HCT116 (cell line): ENCODE measurements around the gene ADGRA1. TPM values are rescaled to one million over a fixed set of nuclear protein-coding genes. Genes with fewer than 3 reads are reported as not detected.

Experiments
- ATAC-seq: fragments of 200-7000 bp; cut with Tn5 transposase; 2 replicates; pipeline ENCODE4 v1.9.1; 2020; ENCODE audit warnings: mild to moderate bottlenecking, moderate library complexity
- BruUV-seq: library from RNA; stranded (reverse); fragments of 400-500 nt; replicated peaks from 2 replicates; lab custom pipeline; 2021; lab: Mats Ljungman, UMichigan
- CTCF ChIA-PET: fragments of 300-600 bp; sonication (Branson Sonifier 250); formaldehyde crosslinking; loops from one replicate; lab custom pipeline; 2021; ENCODE audit warnings: antibody characterized with exemption; lab: Charles Lee
- POLR2A ChIA-PET: fragments of 300-600, 350-600 bp; sonication (Branson Sonifier 250); formaldehyde crosslinking; loops from one replicate; lab custom pipeline; 2021; ENCODE audit warnings: antibody characterized with exemption; lab: Charles Lee
- RAD21 ChIA-PET, 2 experiments: fragments of 300-600 bp; sonication (Branson Sonifier 250); formaldehyde crosslinking; loops; one replicate each; lab custom pipeline; 2023; ENCODE audit warnings: low total read pairs in 2 of 2; ENCODE audit not compliant: uncharacterized antibody in 2 of 2, unreplicated experiment in 2 of 2, low non-redundant PET in 1 of 2; lab: Charles Lee
- DNase-seq: peaks from one replicate; pipeline ENCODE4 v3.0.0-alpha.2; 2010; ENCODE audit warnings: low read depth, low spot score
- H2AFZ ChIP-seq: fragments of 200-600 bp; shearing (Covaris generic), sonication (generic); 2 replicates; pipeline ENCODE4 v1.6.1; 2017; ENCODE audit warnings: low read depth, mixed run types, mixed read lengths, antibody characterized with exemption, low read length; ENCODE audit not compliant: poor library complexity, severe bottlenecking
- H3K27ac ChIP-seq: 2 replicates; pipeline ENCODE4 v1.5.1; 2012; ENCODE audit warnings: low read depth, low read length
- H3K27me3 ChIP-seq: fragments of 200-600 bp; sonication (generic); 2 replicates; pipeline ENCODE4 v1.6.1; 2016; ENCODE audit warnings: mixed run types, low read length, mixed read lengths; ENCODE audit not compliant: insufficient read depth
- H3K36me3 ChIP-seq, 2 experiments: fragments of 200-500 bp in 1 of 2; fragments of 200-600 bp in 1 of 2; sonication (Bioruptor generic) in 1 of 2; sonication (generic) in 1 of 2; 2 replicates each; pipeline versions ENCODE4 v1.5.1 to v1.6.1; 2014 to 2016; ENCODE audit warnings: low read length in 2 of 2, inconsistent platforms in 1 of 2, mixed read lengths in 1 of 2, mixed run types in 1 of 2; ENCODE audit not compliant: insufficient read depth in 2 of 2, control insufficient read depth in 1 of 2
- H3K4me1 ChIP-seq, 2 experiments: fragments of 200-600 bp in 1 of 2; sonication (generic) in 1 of 2; 2 replicates each; pipeline versions ENCODE4 v1.5.1 to v1.6.1; 2012 to 2017; ENCODE audit warnings: low read length in 2 of 2, inconsistent platforms in 1 of 2, mild to moderate bottlenecking in 1 of 2, mixed read lengths in 1 of 2, mixed run types in 1 of 2, moderate library complexity in 1 of 2; ENCODE audit not compliant: insufficient read depth in 2 of 2, control insufficient read depth in 1 of 2
- H3K4me2 ChIP-seq: fragments of 200-600 bp; sonication (generic); 2 replicates; pipeline ENCODE4 v1.6.1; 2017; ENCODE audit warnings: mixed run types, low read length, mixed read lengths
- H3K4me3 ChIP-seq, 2 experiments: fragments of 200-600 bp in 1 of 2; sonication (generic) in 1 of 2; replicated peaks in 1 of 2; 2 replicates each; pipeline ENCODE4 v1.5.1; 2011 to 2016; ENCODE audit warnings: low read length in 2 of 2, control low read depth in 1 of 2, low read depth in 1 of 2, mild to moderate bottlenecking in 1 of 2, mixed read lengths in 1 of 2, mixed run types in 1 of 2
- H3K79me2 ChIP-seq: fragments of 200-600 bp; sonication (generic); 2 replicates; pipeline ENCODE4 v1.6.1; 2017; ENCODE audit warnings: mild to moderate bottlenecking, mixed run types, low read length, moderate library complexity, mixed read lengths; ENCODE audit not compliant: insufficient read depth
- H3K9ac ChIP-seq: fragments of 200-600 bp; sonication (generic); 2 replicates; pipeline ENCODE4 v1.6.1; 2016; ENCODE audit warnings: low read length, mixed read lengths
- H3K9me2 ChIP-seq: fragments of 200-600 bp; sonication (generic), shearing (Covaris generic); 2 replicates; pipeline ENCODE4 v1.6.1; 2017; ENCODE audit warnings: mixed run types, mild to moderate bottlenecking, moderate library complexity; ENCODE audit not compliant: insufficient read depth
- H3K9me3 ChIP-seq, 2 experiments: fragments of 200-500 bp in 1 of 2; fragments of 200-600 bp in 1 of 2; sonication (Bioruptor generic) in 1 of 2; sonication (generic) in 1 of 2; 2 replicates each; pipeline ENCODE4 v1.6.1; 2014 to 2017; ENCODE audit warnings: low read length in 2 of 2, mixed read lengths in 2 of 2, inconsistent platforms in 1 of 2, low read depth in 1 of 2, mild to moderate bottlenecking in 1 of 2, mixed run types in 1 of 2, moderate library complexity in 1 of 2; ENCODE audit not compliant: control insufficient read depth in 1 of 2, insufficient read depth in 1 of 2
- H4K20me1 ChIP-seq: fragments of 200-600 bp; sonication (generic), shearing (Covaris generic); 2 replicates; pipeline ENCODE4 v1.6.1; 2017; ENCODE audit warnings: mixed run types, mild to moderate bottlenecking, moderate library complexity; ENCODE audit not compliant: insufficient read depth
- CEBPB ChIP-seq: IDR thresholded peaks from 2 replicates; pipeline ENCODE4 v1.6.1; 2012; ENCODE audit warnings: low read depth
- ELF1 ChIP-seq: IDR thresholded peaks from 2 replicates; pipeline ENCODE4 v1.6.1; 2012; ENCODE audit warnings: low read depth, borderline replicate concordance
- EZH2 ChIP-seq: fragments of 200-600 bp; sonication (generic); IDR thresholded peaks from 2 replicates; pipeline ENCODE4 v1.6.1; 2017; ENCODE audit warnings: antibody characterized with exemption, mixed run types
- EZH2phosphoT487 ChIP-seq: fragments of 200-600 bp; IDR thresholded peaks from 2 replicates; pipeline ENCODE4 v1.6.1; 2018; ENCODE audit warnings: antibody characterized with exemption, borderline replicate concordance
- FOSL1 ChIP-seq: IDR thresholded peaks from 2 replicates; pipeline ENCODE4 v1.6.1; 2012; ENCODE audit warnings: low read depth
- JUND ChIP-seq: IDR thresholded peaks from 2 replicates; pipeline ENCODE4 v1.6.1; 2012
- RAD21 ChIP-seq: IDR thresholded peaks from 2 replicates; pipeline ENCODE4 v1.6.1; 2012; ENCODE audit warnings: low read depth, mild to moderate bottlenecking
- SP1 ChIP-seq: IDR thresholded peaks from 2 replicates; pipeline ENCODE4 v1.6.1; 2012; ENCODE audit warnings: low read depth
- SRF ChIP-seq: IDR thresholded peaks from 2 replicates; pipeline ENCODE4 v1.6.1; 2012; ENCODE audit warnings: low read depth
- YY1 ChIP-seq: IDR thresholded peaks from 2 replicates; pipeline ENCODE4 v1.6.1; 2011; ENCODE audit warnings: low read length, low read depth, moderate library complexity, mild to moderate bottlenecking; ENCODE audit not compliant: insufficient replicate concordance; ENCODE audit errors: extremely low read depth
- ZBTB33 ChIP-seq: IDR thresholded peaks from 2 replicates; pipeline ENCODE4 v1.6.1; 2011; ENCODE audit warnings: mild to moderate bottlenecking, low read length, moderate library complexity; ENCODE audit not compliant: insufficient replicate concordance; ENCODE audit errors: extremely low read depth
- ZFX ChIP-seq: fragments of 450-650 bp; IDR thresholded peaks from 2 replicates; pipeline ENCODE4 v1.6.1; 2017
- ZNF274 ChIP-seq: fragments of 200-500 bp; sonication (Bioruptor generic); IDR thresholded peaks from 2 replicates; pipeline ENCODE4 v1.6.1; 2014; ENCODE audit warnings: mild to moderate bottlenecking, low read depth, low read length, inconsistent platforms
- intact Hi-C: fragments of 100-400 bp; cut with micrococcal nuclease; formaldehyde crosslinking; loops from 2 replicates; pipeline ENCODE4 v1.10.0; 2022
- total RNA-seq: library from RNA; stranded (reverse); gene quantifications from one replicate; pipeline ENCODE4 v1.2.1, GENCODE V29; 2021; ENCODE audit not compliant: unreplicated experiment

ADGRA1 gene
- total RNA-seq, 1 experiment from 2014 or later, result not detected

- no peak for ATAC-seq
- no peaks in the 10 kb centered on the region for H3K4me1 ChIP-seq
- DNase-seq, result no peak
- no peaks in the 10 kb centered on the region for H3K9me2 ChIP-seq
- no peak overlapping the region for H3K27ac ChIP-seq
- H3K4me2 ChIP-seq, result no peak overlapping the region
- no peaks in the 10 kb centered on the region for H3K27me3 ChIP-seq
- H3K36me3 ChIP-seq, result no peaks in the 10 kb centered on the region
- H3K9ac ChIP-seq, result no peak overlapping the region
- no peaks in the 10 kb centered on the region for H3K9me3 ChIP-seq
- intact Hi-C loops, result no loop called here
- no peak overlapping the region for H3K4me3 ChIP-seq
- BruUV-seq, result no TSS peak
- RAD21 ChIA-PET, result no interaction called here
- no peaks in the 10 kb centered on the region for H3K79me2 ChIP-seq
- no peaks in the 10 kb centered on the region for H4K20me1 ChIP-seq
- no peak overlapping the region for H2AFZ ChIP-seq
- TF ChIP-seq RAD21 (no peak), SP1 (no peak), YY1 (no peak), ZNF274 (no peak), ZBTB33 (no peak), JUND (no peak), SRF (no peak), ELF1 (no peak), ZFX (no peak), FOSL1 (no peak), EZH2 (no peak), EZH2phosphoT487 (no peak), CEBPB (no peak)
- CTCF ChIA-PET, result no interaction called here
- POLR2A ChIA-PET, result no interaction called here
Observed at GRCh38 chr10:133093291-133093690, 5.6 kb downstream of the ADGRA1 start.
